Activated T-cell treated with anti-CD3 and anti-CD28 coated beads, Interleukin-2, amount 50 U/mL, for 4 hours (primary cell): ENCODE measurements around the gene PFDN1. TPM values are rescaled to one million over a fixed set of nuclear protein-coding genes. Genes with fewer than 3 reads are reported as not detected.
"Not testable (repeated sequence)": the region's sequence is repeated elsewhere in the genome, so short reads cannot be mapped to it uniquely, and the experiment has no call there.

ENCODE experiments used
- ATAC-seq, 2 donors: fragments of 200-7000 bp; cut with Tn5 transposase; one replicate each; pipeline ENCODE4 v1.10.0; 2021
- DNase-seq: peaks from one replicate; pipeline ENCODE4 v3.0.0-alpha.2; 2020
- H3K27me3 Mint-ChIP-seq: one replicate; pipeline ENCODE4 v1.8.0; 2021; ENCODE audit warnings: low read depth, mixed read lengths
- H3K36me3 Mint-ChIP-seq: one replicate; pipeline ENCODE4 v1.8.0; 2022; ENCODE audit warnings: mixed read lengths; ENCODE audit not compliant: insufficient read depth
- H3K4me1 Mint-ChIP-seq: one replicate; pipeline ENCODE4 v1.8.0; 2021; ENCODE audit warnings: low read depth, mixed read lengths
- H3K4me3 Mint-ChIP-seq: one replicate; pipeline ENCODE4 v1.8.0; 2021; ENCODE audit warnings: mild to moderate bottlenecking, moderate library complexity, mixed read lengths
- H3K9me3 Mint-ChIP-seq: one replicate; pipeline ENCODE4 v1.8.0; 2021; ENCODE audit warnings: mixed read lengths
- total RNA-seq, 3 donors: library from RNA; stranded (reverse); gene quantifications; one replicate each; pipeline ENCODE4 v1.2.1, GENCODE V29; 2021

Gene PFDN1
- total RNA-seq, 3 donors from 2014 or later = 54.1 to 58.8 (median 55.7) TPM

GRCh38 chr5:140219068-140219991 lies 83.6 kb downstream of the PFDN1 start:
- ATAC-seq = no peak
- H3K36me3 Mint-ChIP-seq = no peaks in the 10 kb centered on the region
- H3K27me3 Mint-ChIP-seq = no peaks in the 10 kb centered on the region
- DNase-seq = no peak
- peaks cover 17% of the 10 kb centered on the region for H3K4me1 Mint-ChIP-seq
- H3K4me3 Mint-ChIP-seq = no peak overlapping the region
- H3K9me3 Mint-ChIP-seq = no peaks in the 10 kb centered on the region

- DNase-seq (no peak), ATAC-seq (no peak)
- H3K4me3 Mint-ChIP-seq = no peak overlapping the region
- peaks cover 17% of the 10 kb centered on the region for H3K4me1 Mint-ChIP-seq
- no peaks in the 10 kb centered on the region for H3K9me3 Mint-ChIP-seq
- H3K36me3 Mint-ChIP-seq = no peaks in the 10 kb centered on the region
- H3K27me3 Mint-ChIP-seq = no peaks in the 10 kb centered on the region
Measured at GRCh38 chr5:140217299-140218026, 85.4 kb downstream of the PFDN1 start.

- Mint-ChIP-seq H3K4me1 (peaks cover 9% of the 10 kb centered on the region), H3K36me3 (no peaks in the 10 kb centered on the region), H3K27me3 (no peaks in the 10 kb centered on the region), H3K9me3 (no peaks in the 10 kb centered on the region), H3K4me3 (no peak overlapping the region)
- ATAC-seq = no peak
- DNase-seq = no peak
Measured at GRCh38 chr5:140216478-140217074, 86.3 kb downstream of the PFDN1 start.

- no peaks in the 10 kb centered on the region for H3K27me3 Mint-ChIP-seq
- ATAC-seq = no peak
- peaks cover 4% of the 10 kb centered on the region for H3K4me1 Mint-ChIP-seq
- no peaks in the 10 kb centered on the region for H3K36me3 Mint-ChIP-seq
- DNase-seq = no peak
- H3K9me3 Mint-ChIP-seq = no peaks in the 10 kb centered on the region
- H3K4me3 Mint-ChIP-seq = no peak overlapping the region
Measured at GRCh38 chr5:140215276-140215675, 87.6 kb downstream of the PFDN1 start.

- no peak overlapping the region for H3K4me3 Mint-ChIP-seq
- H3K27me3 Mint-ChIP-seq = no peaks in the 10 kb centered on the region
- H3K4me1 Mint-ChIP-seq = peaks cover under 1% of the 10 kb centered on the region
- DNase-seq (no peak), ATAC-seq (no peak)
- no peaks in the 10 kb centered on the region for H3K36me3 Mint-ChIP-seq
- H3K9me3 Mint-ChIP-seq = no peaks in the 10 kb centered on the region
Measured at GRCh38 chr5:140214831-140215230, 88.1 kb downstream of the PFDN1 start.

DNA sequence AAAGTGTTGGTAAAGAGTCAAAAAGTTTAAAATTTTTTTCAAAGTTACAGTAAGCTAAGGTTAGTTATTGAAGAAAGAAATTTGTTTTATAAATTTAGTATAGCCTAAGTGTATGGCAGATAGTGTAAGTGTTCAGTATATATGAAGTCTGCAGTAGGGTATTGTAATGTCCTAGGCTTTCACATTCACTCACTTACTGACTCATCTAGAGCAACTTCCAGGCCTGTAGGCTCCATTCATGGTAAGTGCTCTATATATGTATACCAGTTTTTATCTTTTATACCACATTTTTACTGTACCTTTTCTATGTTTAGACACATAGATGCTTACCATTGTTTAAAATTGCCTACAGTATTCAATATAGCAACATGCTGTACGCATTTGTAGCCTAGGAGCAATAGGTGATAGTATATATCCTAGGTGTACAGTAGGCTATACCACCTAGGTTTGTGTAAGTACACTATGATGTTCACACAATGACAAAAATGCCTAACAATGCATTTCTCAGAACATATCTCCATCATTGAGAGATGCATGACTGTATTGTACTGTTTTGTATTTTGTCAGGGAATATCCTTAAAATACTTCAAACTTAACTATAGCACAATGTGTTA lies 89.4 kb downstream of the PFDN1 start:
- DNase-seq (no peak), ATAC-seq (peak in 1 of 2 donors; percentile 50)
- H3K9me3 Mint-ChIP-seq = no peaks in the 10 kb centered on the region
- no peaks in the 10 kb centered on the region for H3K4me1 Mint-ChIP-seq
- H3K27me3 Mint-ChIP-seq = no peaks in the 10 kb centered on the region
- no peaks in the 10 kb centered on the region for H3K36me3 Mint-ChIP-seq
- H3K4me3 Mint-ChIP-seq = no peak overlapping the region

- H3K9me3 Mint-ChIP-seq = no peaks in the 10 kb centered on the region
- DNase-seq (no peak), ATAC-seq (no peak)
- peaks cover 2% of the 10 kb centered on the region for H3K4me1 Mint-ChIP-seq
- H3K27me3 Mint-ChIP-seq = no peaks in the 10 kb centered on the region
- H3K4me3 Mint-ChIP-seq = no peak overlapping the region
- H3K36me3 Mint-ChIP-seq = peaks cover 2% of the 10 kb centered on the region
Measured at GRCh38 chr5:140208065-140208464, 94.8 kb downstream of the PFDN1 start.

DNA sequence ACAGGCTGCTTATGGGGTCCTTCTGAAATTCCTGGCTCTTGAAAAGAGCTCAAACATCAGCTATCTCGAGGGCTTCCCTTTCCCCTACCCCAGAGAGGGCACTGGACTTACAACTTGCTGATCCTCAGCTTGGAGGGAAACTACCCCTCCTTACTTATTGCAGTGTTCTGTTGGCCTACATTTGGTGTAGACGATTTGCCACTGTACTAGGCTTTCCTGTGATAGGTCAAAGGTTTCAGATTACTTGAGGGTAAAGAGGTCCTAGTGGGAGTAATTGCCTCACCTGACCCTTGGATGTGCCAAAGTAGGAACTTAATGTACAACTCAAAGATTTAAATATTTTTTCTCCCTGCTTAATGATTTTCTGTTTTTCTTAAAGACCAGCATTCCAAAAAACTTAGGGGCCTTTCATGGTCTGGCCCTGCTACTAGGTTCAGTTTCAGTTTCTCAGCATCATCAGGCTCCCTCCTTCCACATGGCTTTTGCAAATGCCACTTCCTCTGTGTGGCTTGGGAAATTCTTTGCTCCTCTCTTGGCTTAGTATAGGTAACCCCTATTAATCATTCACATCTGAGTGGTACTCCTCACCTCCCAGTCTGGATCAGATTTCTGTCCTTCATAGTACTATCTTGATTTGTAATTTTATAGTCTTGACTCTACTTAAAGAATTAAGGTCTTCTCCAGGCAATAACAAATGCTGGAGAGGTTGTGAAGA lies 95.5 kb downstream of the PFDN1 start:
- Mint-ChIP-seq H3K27me3 (no peaks in the 10 kb centered on the region), H3K9me3 (no peaks in the 10 kb centered on the region), H3K36me3 (peaks cover 2% of the 10 kb centered on the region), H3K4me3 (no peak overlapping the region), H3K4me1 (peaks cover 2% of the 10 kb centered on the region)
- DNase-seq = no peak
- no peak for ATAC-seq

- Mint-ChIP-seq H3K4me1 (peaks cover 2% of the 10 kb centered on the region), H3K27me3 (no peaks in the 10 kb centered on the region), H3K36me3 (peaks cover 2% of the 10 kb centered on the region), H3K9me3 (no peaks in the 10 kb centered on the region), H3K4me3 (no peak overlapping the region)
- ATAC-seq (no peak), DNase-seq (no peak)
Measured at GRCh38 chr5:140205952-140206351, 96.9 kb downstream of the PFDN1 start.

DNA sequence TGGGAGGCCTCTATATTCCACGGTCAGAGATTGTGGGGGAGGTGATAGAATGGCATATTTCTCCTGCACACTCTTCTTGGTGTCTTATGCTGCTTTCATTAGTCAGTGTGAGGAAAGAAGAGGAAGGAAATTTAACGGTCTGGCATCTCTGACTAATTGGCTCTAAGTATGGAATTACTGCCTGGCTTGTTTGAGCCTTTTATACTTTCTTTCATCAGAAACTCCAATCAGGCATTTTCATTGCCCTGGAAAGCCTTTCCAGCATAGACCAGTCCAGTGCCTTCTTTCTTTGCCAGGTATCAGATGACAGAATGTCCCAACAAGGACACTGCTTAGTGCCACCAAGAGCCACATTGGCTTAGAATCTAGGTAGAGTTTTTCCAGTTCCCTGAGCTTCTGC lies 97.7 kb downstream of the PFDN1 start:
- H3K9me3 Mint-ChIP-seq = no peaks in the 10 kb centered on the region
- H3K27me3 Mint-ChIP-seq = no peaks in the 10 kb centered on the region
- no peak overlapping the region for H3K4me3 Mint-ChIP-seq
- H3K4me1 Mint-ChIP-seq = peaks cover 2% of the 10 kb centered on the region
- DNase-seq (no peak), ATAC-seq (no peak)
- peaks cover 2% of the 10 kb centered on the region for H3K36me3 Mint-ChIP-seq

DNA sequence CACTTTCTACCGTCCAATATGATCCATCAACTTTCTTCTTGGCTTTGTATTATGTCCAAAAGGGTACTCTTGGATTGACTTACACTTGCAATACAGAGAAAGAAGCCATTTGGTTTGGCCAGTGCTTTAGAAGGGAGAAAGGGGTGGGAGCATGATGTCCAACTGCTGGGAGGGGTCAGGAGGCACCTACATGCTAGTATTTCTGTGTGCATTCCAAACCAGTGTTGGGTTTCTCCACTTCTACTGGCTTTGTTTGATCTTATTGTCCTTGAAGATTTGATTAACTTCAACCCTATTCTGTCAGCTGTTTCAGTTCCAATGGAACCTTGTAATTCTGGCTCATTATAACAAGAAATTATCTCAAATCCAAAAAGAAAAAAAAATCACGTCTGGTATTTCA lies 100.3 kb downstream of the PFDN1 start:
- H3K27me3 Mint-ChIP-seq = no peaks in the 10 kb centered on the region
- H3K36me3 Mint-ChIP-seq = peaks cover 7% of the 10 kb centered on the region
- H3K4me1 Mint-ChIP-seq = peaks cover 2% of the 10 kb centered on the region
- DNase-seq (no peak), ATAC-seq (no peak)
- H3K4me3 Mint-ChIP-seq = no peak overlapping the region
- no peaks in the 10 kb centered on the region for H3K9me3 Mint-ChIP-seq

GRCh38 chr5:140202078-140202477 lies 100.8 kb downstream of the PFDN1 start:
- Mint-ChIP-seq H3K27me3 (no peaks in the 10 kb centered on the region), H3K4me1 (no peaks in the 10 kb centered on the region), H3K9me3 (no peaks in the 10 kb centered on the region), H3K4me3 (no peak overlapping the region), H3K36me3 (peaks cover 7% of the 10 kb centered on the region)
- no peak for ATAC-seq
- DNase-seq = no peak

- H3K4me1 Mint-ChIP-seq, H3K27me3 Mint-ChIP-seq, H3K9me3 Mint-ChIP-seq, DNase-seq, H3K4me3 Mint-ChIP-seq, ATAC-seq, H3K36me3 Mint-ChIP-seq: not testable (repeated sequence)
Measured at GRCh38 chr5:140198915-140199314, 104.0 kb downstream of the PFDN1 start.

GRCh38 chr5:140197023-140197422 lies 105.9 kb downstream of the PFDN1 start:
- DNase-seq (no peak), ATAC-seq (no peak)
- Mint-ChIP-seq H3K27me3 (no peaks in the 10 kb centered on the region), H3K9me3 (no peaks in the 10 kb centered on the region), H3K36me3 (peaks cover 8% of the 10 kb centered on the region), H3K4me1 (no peaks in the 10 kb centered on the region), H3K4me3 (no peak overlapping the region)
